ENCODE data around the gene SYT5. TPM values are rescaled to one million over a fixed set of nuclear protein-coding genes. Genes with fewer than 3 reads are reported as not detected.

Gene SYT5
- total and polyA plus RNA-seq, 9 donors, result 0.08 to 2.3 (median 0.46) TPM; not detected in 5

- no peaks in the 10 kb centered on the region for H3K9me3 ChIP-seq
- intact Hi-C loops (cut with DNase I), result no loop called here
- H3K4me1 ChIP-seq (ENCODE audit: insufficient read depth), result no peaks in the 10 kb centered on the region
- H3K4me3 ChIP-seq, result no peak overlapping the region
- TF ChIP-seq, protein P1, sequence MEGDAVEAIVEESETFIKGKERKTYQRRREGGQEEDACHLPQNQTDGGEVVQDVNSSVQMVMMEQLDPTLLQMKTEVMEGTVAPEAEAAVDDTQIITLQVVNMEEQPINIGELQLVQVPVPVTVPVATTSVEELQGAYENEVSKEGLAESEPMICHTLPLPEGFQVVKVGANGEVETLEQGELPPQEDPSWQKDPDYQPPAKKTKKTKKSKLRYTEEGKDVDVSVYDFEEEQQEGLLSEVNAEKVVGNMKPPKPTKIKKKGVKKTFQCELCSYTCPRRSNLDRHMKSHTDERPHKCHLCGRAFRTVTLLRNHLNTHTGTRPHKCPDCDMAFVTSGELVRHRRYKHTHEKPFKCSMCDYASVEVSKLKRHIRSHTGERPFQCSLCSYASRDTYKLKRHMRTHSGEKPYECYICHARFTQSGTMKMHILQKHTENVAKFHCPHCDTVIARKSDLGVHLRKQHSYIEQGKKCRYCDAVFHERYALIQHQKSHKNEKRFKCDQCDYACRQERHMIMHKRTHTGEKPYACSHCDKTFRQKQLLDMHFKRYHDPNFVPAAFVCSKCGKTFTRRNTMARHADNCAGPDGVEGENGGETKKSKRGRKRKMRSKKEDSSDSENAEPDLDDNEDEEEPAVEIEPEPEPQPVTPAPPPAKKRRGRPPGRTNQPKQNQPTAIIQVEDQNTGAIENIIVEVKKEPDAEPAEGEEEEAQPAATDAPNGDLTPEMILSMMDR (IDR thresholded peaks at IDR 0.05), result no peak
- no peak for TF ChIP-seq POLR2A (IDR thresholded peaks at IDR 0.05)
- TF ChIP-seq EP300 (IDR thresholded peaks at IDR 0.05), result no peak
- H3K27ac ChIP-seq, result no peak overlapping the region
- H3K36me3 ChIP-seq, result no peaks in the 10 kb centered on the region
- H3K27me3 ChIP-seq, result peaks cover 2% of the 10 kb centered on the region
- no peak for DNase-seq
- WGBS, 3 donors, result 28 to 41% (median 36%) methylated on average over 9 of the region's 9 CpGs
Measured at GRCh38 chr19:55137915-55138314, 42.2 kb downstream of the SYT5 start.

DNA sequence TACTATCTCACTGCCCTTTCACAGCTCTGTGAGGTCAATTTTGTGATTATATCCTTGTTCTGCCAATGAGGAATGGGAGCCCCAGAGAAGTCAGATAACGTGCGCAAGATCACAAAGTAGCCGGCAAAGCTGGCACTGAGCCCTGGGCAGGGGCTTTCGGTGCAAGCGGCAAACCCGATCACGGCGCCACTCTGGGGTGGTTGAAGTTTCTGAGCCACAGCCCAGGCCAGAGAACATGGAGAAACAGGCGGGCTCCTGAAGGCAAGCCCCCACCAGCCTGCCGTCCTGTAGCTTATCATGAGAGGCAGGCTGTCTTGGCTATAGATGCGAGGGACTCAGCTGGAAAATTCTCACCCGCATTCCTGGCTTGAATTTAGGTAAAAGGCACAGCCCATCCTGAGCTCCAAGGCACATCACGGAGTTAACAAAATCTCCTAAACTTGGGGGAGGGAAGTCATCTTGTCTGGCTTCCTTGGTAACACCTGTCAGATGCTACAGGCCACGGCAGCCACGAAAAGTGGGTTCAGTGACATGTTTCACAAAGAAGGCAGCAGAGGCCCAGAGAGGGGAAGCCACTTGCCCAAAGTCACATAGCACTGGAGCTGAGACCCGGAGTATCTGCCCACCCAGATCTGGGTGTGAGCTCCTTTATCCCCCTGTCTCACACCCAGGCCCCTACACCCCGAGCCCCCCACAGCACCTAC is 43.5 kb downstream of the SYT5 start:
- H3K4me1 ChIP-seq (ENCODE audit: insufficient read depth), result no peaks in the 10 kb centered on the region
- no peaks in the 10 kb centered on the region for H3K9me3 ChIP-seq
- 51 to 67% (median 60%) methylated on average over 17 of the region's 17 CpGs for WGBS, 3 donors
- H3K36me3 ChIP-seq, result no peaks in the 10 kb centered on the region
- no peaks in the 10 kb centered on the region for H3K27me3 ChIP-seq
- no peak overlapping the region for H3K27ac ChIP-seq
- no peak for DNase-seq
- intact Hi-C loops (cut with DNase I), result no loop called here
- H3K4me3 ChIP-seq, result no peak overlapping the region
- TF ChIP-seq POLR2A (IDR thresholded peaks at IDR 0.05) (no peak), EP300 (IDR thresholded peaks at IDR 0.05) (no peak)
- TF ChIP-seq, protein P1 (IDR thresholded peaks at IDR 0.05), result no peak

- intact Hi-C loops (cut with DNase I), result no loop called here
- TF ChIP-seq, protein P1 (IDR thresholded peaks at IDR 0.05), result no peak
- no peak for TF ChIP-seq EP300 (IDR thresholded peaks at IDR 0.05)
- no peak for TF ChIP-seq POLR2A (IDR thresholded peaks at IDR 0.05)
- DNase-seq, result no peak
- WGBS, 3 donors, result 11 to 20% (median 19%) methylated on average over 1 to 3 of the region's 3 CpGs
- no peaks in the 10 kb centered on the region for H3K9me3 ChIP-seq
- H3K27me3 ChIP-seq, result no peaks in the 10 kb centered on the region
- H3K27ac ChIP-seq, result no peak overlapping the region
- H3K36me3 ChIP-seq, result no peaks in the 10 kb centered on the region
- no peak overlapping the region for H3K4me3 ChIP-seq
- no peaks in the 10 kb centered on the region for H3K4me1 ChIP-seq (ENCODE audit: insufficient read depth)
Measured at GRCh38 chr19:55134736-55135135, 45.4 kb downstream of the SYT5 start.

DNA sequence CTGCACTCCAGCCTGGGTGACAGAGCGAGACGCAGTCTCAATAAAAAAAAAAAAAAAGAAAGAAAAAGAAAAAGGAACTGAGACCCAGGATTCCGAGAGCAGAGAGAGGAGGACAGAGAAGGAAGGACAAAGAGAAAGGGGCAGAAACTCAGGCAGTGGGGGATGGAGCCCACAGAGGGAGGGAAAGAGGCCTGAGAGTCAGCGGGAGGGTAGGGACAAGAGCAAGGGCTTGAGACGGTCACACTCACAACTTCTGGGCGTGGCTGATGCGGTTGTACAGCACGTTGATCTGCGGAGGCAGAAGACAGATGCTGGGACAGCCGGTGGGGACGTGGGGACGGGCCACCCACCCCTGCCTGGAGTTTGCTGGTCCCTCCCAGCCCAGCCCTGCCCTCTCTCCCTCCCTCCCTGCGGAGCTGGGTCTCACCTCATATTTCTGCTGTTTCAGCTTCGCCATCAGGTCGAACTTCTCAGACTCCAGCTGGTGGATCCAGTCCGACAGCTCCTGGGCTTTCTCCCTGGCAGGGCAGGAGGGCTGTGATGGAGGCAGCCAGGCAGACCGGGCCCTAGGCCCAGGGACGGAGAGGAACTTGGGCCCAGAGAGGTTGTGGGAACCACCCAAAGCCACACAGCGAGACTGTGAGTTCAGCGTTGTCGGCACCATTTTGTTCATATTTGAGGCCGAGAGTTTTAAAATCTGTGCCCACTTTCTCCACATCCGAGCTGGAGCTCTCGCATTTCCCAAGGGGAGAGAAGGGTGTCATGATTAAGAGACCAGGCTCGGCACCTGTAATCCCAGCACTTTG is 46.2 kb downstream of the SYT5 start:
- H3K27me3 ChIP-seq, result no peaks in the 10 kb centered on the region
- no peak for DNase-seq
- 66 to 71% (median 70%) methylated on average over 25 of the region's 25 CpGs for WGBS, 3 donors

More for the DNA sequence above, 46.2 kb downstream of the SYT5 start:
- TF ChIP-seq EP300 (IDR thresholded peaks at IDR 0.05), result no peak
- no peaks in the 10 kb centered on the region for H3K4me1 ChIP-seq (ENCODE audit: insufficient read depth)
- no peaks in the 10 kb centered on the region for H3K36me3 ChIP-seq
- no peak overlapping the region for H3K27ac ChIP-seq
- H3K4me3 ChIP-seq, result no peak overlapping the region
- H3K9me3 ChIP-seq, result no peaks in the 10 kb centered on the region
- intact Hi-C loops (cut with DNase I), result no loop called here
